GM21515 (cell line): ENCODE measurements around the gene NCKAP5L.

Experiments
- ATAC-seq: cut with Tn5 transposase; IDR thresholded peaks from one replicate; pipeline ENCODE4 v1.9.1; 2021; ENCODE audit not compliant: unreplicated experiment

NCKAP5L gene

GRCh38 chr12:49824895-49825294, 3.3 kb downstream of the NCKAP5L start:
- no peak for ATAC-seq

GRCh38 chr12:49824416-49824815, 3.8 kb downstream of the NCKAP5L start:
- no peak for ATAC-seq

- no peak for ATAC-seq
These were observed 4.3 kb downstream of the NCKAP5L start for GRCh38 chr12:49823951-49824350.

GRCh38 chr12:49823350-49823749, 4.9 kb downstream of the NCKAP5L start:
- no peak for ATAC-seq

- no peak for ATAC-seq
These were observed 6.6 kb downstream of the NCKAP5L start for GRCh38 chr12:49821373-49822287.

GRCh38 chr12:49819786-49820185, 8.4 kb downstream of the NCKAP5L start:
- no peak for ATAC-seq

GRCh38 chr12:49818241-49818895, 9.8 kb downstream of the NCKAP5L start:
- ATAC-seq = no peak

- no peak for ATAC-seq
These were observed 15.1 kb downstream of the NCKAP5L start for GRCh38 chr12:49813131-49813530.

GRCh38 chr12:49811961-49812401, 16.2 kb downstream of the NCKAP5L start:
- ATAC-seq = no peak

- no peak for ATAC-seq
These were observed 17.1 kb downstream of the NCKAP5L start for GRCh38 chr12:49811136-49811535.

- no peak for ATAC-seq
These were observed 18.3 kb downstream of the NCKAP5L start for GRCh38 chr12:49809906-49810389.

- ATAC-seq = no peak
These were observed 18.8 kb downstream of the NCKAP5L start for GRCh38 chr12:49809381-49809905.

GRCh38 chr12:49808686-49809380, 19.4 kb downstream of the NCKAP5L start:
- ATAC-seq = no peak

- ATAC-seq = no peak
These were observed 20.1 kb downstream of the NCKAP5L start for GRCh38 chr12:49807991-49808580.

GRCh38 chr12:49806877-49807276, 21.3 kb downstream of the NCKAP5L start:
- no peak for ATAC-seq

GRCh38 chr12:49806321-49806813, 21.8 kb downstream of the NCKAP5L start:
- no peak for ATAC-seq

GRCh38 chr12:49805409-49805808, 22.8 kb downstream of the NCKAP5L start:
- ATAC-seq = no peak

GRCh38 chr12:49804821-49805220, 23.4 kb downstream of the NCKAP5L start:
- no peak for ATAC-seq

GRCh38 chr12:49803693-49804450, 24.3 kb downstream of the NCKAP5L start:
- ATAC-seq = no peak
